ENCODE results near the gene TACR2.

DNA sequence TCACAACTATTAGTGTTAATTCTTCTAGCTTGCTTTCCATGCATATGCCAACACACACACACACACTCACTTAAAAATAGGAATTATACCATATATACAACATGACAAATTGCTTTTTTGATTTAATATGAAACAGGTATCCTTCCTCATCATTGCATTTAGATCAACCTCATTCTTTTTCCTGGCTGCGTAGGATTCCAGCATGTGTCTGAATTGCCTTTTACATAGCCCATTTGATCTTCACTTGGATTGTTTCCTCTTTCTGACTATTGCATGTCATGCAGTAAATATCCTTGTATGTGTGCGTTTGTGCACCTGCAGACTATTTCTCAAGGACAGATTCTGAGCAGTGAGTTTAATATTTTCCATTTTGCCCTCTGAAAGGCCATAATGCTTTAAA lies 28.2 kb downstream of the TACR2 start:
- TF ChIP-seq, protein P1, sequence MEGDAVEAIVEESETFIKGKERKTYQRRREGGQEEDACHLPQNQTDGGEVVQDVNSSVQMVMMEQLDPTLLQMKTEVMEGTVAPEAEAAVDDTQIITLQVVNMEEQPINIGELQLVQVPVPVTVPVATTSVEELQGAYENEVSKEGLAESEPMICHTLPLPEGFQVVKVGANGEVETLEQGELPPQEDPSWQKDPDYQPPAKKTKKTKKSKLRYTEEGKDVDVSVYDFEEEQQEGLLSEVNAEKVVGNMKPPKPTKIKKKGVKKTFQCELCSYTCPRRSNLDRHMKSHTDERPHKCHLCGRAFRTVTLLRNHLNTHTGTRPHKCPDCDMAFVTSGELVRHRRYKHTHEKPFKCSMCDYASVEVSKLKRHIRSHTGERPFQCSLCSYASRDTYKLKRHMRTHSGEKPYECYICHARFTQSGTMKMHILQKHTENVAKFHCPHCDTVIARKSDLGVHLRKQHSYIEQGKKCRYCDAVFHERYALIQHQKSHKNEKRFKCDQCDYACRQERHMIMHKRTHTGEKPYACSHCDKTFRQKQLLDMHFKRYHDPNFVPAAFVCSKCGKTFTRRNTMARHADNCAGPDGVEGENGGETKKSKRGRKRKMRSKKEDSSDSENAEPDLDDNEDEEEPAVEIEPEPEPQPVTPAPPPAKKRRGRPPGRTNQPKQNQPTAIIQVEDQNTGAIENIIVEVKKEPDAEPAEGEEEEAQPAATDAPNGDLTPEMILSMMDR (IDR thresholded peaks at IDR 0.05; ENCODE audit: borderline replicate concordance, extremely low read depth, low read length, poor library complexity, severe bottlenecking), result no peak
- TF ChIP-seq EZH2 (IDR thresholded peaks at IDR 0.05; ENCODE audit: borderline replicate concordance, low read depth, low read length, severe bottlenecking), result no peak

Data from DND-41 (cell line).